Gastroesophageal sphincter (tissue), 3 donors: ENCODE measurements around the gene P2RY11.

Experiments used
- CTCF ChIP-seq, 4 experiments: fragments of 200-600 bp in 2 of 4; fragments of 450-650 bp in 2 of 4; sonication (generic) in 1 of 4; IDR thresholded peaks; one replicate each; pipeline ENCODE4 v1.5.1; 2017 to 2019; ENCODE audit warnings: antibody characterized with exemption in 4 of 4, mild to moderate bottlenecking in 2 of 4, moderate library complexity in 2 of 4
- POLR2A ChIP-seq, 2 donors: fragments of 450-650 bp; IDR thresholded peaks; one replicate each; pipeline ENCODE4 v1.6.1; 2017; ENCODE audit warnings: antibody characterized with exemption in 2 of 2, mild to moderate bottlenecking in 2 of 2, moderate library complexity in 1 of 2

- no peak for TF ChIP-seq POLR2A (IDR thresholded peaks at IDR 0.05)
- no peak for TF ChIP-seq CTCF (IDR thresholded peaks at IDR 0.05)
Observed at GRCh38 chr19:10132905-10133304, 21.4 kb downstream of the P2RY11 start.
